Effector memory CD4-positive, alpha-beta T cell (primary cell): ENCODE measurements around the gene ARHGEF1.

Source experiments
- DNase-seq, 3 donors: peaks; one replicate each; pipeline ENCODE4 v3.0.0-alpha.2; 2020
- H3K27ac ChIP-seq: 2 replicates; pipeline ENCODE4 v1.7.0; 2013; ENCODE audit warnings: mild to moderate bottlenecking, low read length, moderate library complexity; ENCODE audit not compliant: insufficient read depth, poor library complexity, severe bottlenecking
- H3K27me3 ChIP-seq: replicated peaks from 2 replicates; pipeline ENCODE4 v1.7.0; 2013; ENCODE audit warnings: mild to moderate bottlenecking, low read length; ENCODE audit not compliant: insufficient read depth, control insufficient read depth, poor library complexity, severe bottlenecking
- H3K36me3 ChIP-seq: 2 replicates; pipeline ENCODE4 v1.7.0; 2013; ENCODE audit warnings: mild to moderate bottlenecking, low read length, moderate library complexity; ENCODE audit not compliant: control insufficient read depth, insufficient read depth
- H3K4me1 ChIP-seq: 2 replicates; pipeline ENCODE4 v1.7.0; 2013; ENCODE audit warnings: low read length, mild to moderate bottlenecking; ENCODE audit not compliant: control insufficient read depth, insufficient read depth, poor library complexity, severe bottlenecking
- H3K4me3 ChIP-seq: 2 replicates; pipeline ENCODE4 v1.7.0; 2013; ENCODE audit warnings: low read length, low read depth, mild to moderate bottlenecking; ENCODE audit not compliant: insufficient read depth, poor library complexity, severe bottlenecking
- H3K9me3 ChIP-seq: 2 replicates; pipeline ENCODE4 v1.7.0; 2013; ENCODE audit warnings: mild to moderate bottlenecking, low read length, moderate library complexity; ENCODE audit not compliant: control insufficient read depth
- total RNA-seq, 3 donors: gene quantifications; one replicate each; lab custom pipeline; 2026; lab: John Stamatoyannopoulos, UW

Gene ARHGEF1, protein sequence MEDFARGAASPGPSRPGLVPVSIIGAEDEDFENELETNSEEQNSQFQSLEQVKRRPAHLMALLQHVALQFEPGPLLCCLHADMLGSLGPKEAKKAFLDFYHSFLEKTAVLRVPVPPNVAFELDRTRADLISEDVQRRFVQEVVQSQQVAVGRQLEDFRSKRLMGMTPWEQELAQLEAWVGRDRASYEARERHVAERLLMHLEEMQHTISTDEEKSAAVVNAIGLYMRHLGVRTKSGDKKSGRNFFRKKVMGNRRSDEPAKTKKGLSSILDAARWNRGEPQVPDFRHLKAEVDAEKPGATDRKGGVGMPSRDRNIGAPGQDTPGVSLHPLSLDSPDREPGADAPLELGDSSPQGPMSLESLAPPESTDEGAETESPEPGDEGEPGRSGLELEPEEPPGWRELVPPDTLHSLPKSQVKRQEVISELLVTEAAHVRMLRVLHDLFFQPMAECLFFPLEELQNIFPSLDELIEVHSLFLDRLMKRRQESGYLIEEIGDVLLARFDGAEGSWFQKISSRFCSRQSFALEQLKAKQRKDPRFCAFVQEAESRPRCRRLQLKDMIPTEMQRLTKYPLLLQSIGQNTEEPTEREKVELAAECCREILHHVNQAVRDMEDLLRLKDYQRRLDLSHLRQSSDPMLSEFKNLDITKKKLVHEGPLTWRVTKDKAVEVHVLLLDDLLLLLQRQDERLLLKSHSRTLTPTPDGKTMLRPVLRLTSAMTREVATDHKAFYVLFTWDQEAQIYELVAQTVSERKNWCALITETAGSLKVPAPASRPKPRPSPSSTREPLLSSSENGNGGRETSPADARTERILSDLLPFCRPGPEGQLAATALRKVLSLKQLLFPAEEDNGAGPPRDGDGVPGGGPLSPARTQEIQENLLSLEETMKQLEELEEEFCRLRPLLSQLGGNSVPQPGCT
- 615 to 802 (median 727) reads per million in 3 donors for total RNA-seq

DNA sequence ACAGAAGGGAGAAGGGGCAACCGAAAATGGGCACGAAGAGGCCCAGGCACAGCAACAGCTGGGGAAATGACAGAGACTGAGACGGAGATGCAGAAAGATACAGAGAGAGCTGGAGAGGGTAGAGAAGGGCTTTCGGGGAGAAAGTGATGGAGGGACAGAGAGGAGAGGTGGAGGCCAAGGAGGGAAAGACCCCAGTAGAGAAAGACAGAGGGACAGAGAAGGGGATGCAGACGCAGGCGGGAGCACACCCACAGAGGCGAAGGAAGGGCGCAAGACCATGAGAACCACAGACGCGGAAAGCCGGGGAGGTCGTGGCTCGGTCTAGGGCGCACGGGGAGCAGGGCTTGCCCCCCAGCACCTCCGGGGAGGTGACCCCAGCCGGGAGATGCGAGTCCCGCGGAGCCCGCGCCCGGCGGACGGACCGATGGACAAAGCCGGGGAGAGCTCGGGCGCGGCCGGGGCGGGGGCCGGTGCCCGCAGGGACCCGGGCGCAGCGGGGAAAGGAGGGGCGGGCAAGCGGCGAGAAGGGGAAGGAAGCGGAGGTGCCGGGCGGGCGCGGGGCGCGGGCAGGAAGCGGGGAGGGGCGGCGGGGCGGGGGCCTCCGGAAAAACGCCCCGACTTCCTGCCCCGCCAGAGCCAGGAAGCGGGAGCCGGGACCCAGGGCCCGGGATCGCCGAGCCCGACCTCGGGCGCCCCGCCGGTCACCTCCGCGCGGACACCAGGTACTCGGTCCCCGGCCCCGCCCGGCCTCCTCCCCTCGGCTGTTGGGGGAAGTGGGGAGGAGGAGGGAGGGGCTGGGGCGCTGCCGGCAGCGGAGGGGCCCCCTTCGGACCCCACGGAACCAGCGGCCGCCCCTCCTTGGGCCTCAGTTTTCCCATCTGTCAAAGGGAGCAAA lies at the start of gene ARHGEF1:
ARHGEF1 (plus strand) TSS at position 617 of the 895 bp plus-strand sequence. CDS start 4,899 bp downstream, outside the sequence.
- Histone ChIP-seq H3K4me1 (peaks cover 77% of the 10 kb centered on the region), H3K27ac (peak within 1 kb of the TSS; percentile 92)
- peak; percentile 32 to 58 (median 43) for DNase-seq

GRCh38 chr19:41837981-41838708 lies 44.8 kb upstream of the ARHGEF1 start:
- H3K4me3 ChIP-seq, result no peak overlapping the region
- peaks cover 8% of the 10 kb centered on the region for H3K27me3 ChIP-seq
- no peak for DNase-seq
- no peaks in the 10 kb centered on the region for H3K36me3 ChIP-seq
- H3K9me3 ChIP-seq, result no peaks in the 10 kb centered on the region
- H3K4me1 ChIP-seq, result no peaks in the 10 kb centered on the region
- no peak overlapping the region for H3K27ac ChIP-seq

More for the DNA sequence above, at the start of gene ARHGEF1:
- H3K9me3 ChIP-seq, result no peaks in the 10 kb centered on the region
- no peaks in the 10 kb centered on the region for H3K27me3 ChIP-seq
- peak within 1 kb of the TSS; percentile 80 for H3K4me3 ChIP-seq
- H3K36me3 ChIP-seq, result no peaks in the 10 kb centered on the region

- H3K27me3 ChIP-seq, result peaks cover 8% of the 10 kb centered on the region
- no peaks in the 10 kb centered on the region for H3K9me3 ChIP-seq
- no peaks in the 10 kb centered on the region for H3K36me3 ChIP-seq
- H3K27ac ChIP-seq, result no peak overlapping the region
- H3K4me1 ChIP-seq, result no peaks in the 10 kb centered on the region
- H3K4me3 ChIP-seq, result no peak overlapping the region
- DNase-seq, result no peak
Measured at GRCh38 chr19:41839211-41839610, 43.8 kb upstream of the ARHGEF1 start.

- Histone ChIP-seq H3K36me3 (no peaks in the 10 kb centered on the region), H3K4me3 (no peak overlapping the region), H3K27ac (no peak overlapping the region), H3K27me3 (no peaks in the 10 kb centered on the region), H3K4me1 (no peaks in the 10 kb centered on the region), H3K9me3 (no peaks in the 10 kb centered on the region)
- DNase-seq, result no peak
Measured at GRCh38 chr19:41843371-41843770, 39.6 kb upstream of the ARHGEF1 start.

DNA sequence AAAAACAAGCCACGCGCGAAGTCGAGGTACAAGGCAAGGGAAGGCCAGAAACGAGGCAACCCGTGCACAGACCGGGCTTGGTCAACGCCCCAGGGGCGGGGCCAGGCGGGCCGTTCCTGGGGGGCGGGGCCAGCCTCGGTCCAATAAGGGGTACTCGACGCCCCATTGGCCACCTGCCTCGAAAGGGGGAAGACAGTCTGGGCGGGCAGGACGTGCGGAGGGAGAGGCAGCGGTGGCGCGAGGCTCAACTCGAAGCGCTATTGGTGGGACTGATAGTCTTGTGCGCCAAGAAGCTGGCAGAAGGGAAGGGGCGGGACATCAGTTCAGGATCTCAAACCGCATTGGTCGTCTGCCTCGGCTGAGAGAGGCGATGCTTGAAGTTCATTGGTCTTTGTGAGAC lies 38.4 kb upstream of the ARHGEF1 start, which contains the start of gene LYPD4:
LYPD4 (minus strand) TSS at position 83 of the 400 bp plus-strand sequence. CDS start 5,398 bp downstream, outside the sequence.
- no peaks in the 10 kb centered on the region for H3K36me3 ChIP-seq
- no peaks in the 10 kb centered on the region for H3K9me3 ChIP-seq
- no peak within 1 kb of the TSS for H3K4me3 ChIP-seq
- no peaks in the 10 kb centered on the region for H3K27me3 ChIP-seq
- H3K27ac ChIP-seq, result no peak within 1 kb of the TSS
- DNase-seq, result no peak
- H3K4me1 ChIP-seq, result no peaks in the 10 kb centered on the region

GRCh38 chr19:41845001-41845050 lies 38.2 kb upstream of the ARHGEF1 start, which contains the start of gene DMRTC2:
TSS of gene DMRTC2 (plus strand) at chr19:41845042. CDS start at chr19:41847429, 2,387 bp downstream.
- no peaks in the 10 kb centered on the region for H3K36me3 ChIP-seq
- no peaks in the 10 kb centered on the region for H3K4me1 ChIP-seq
- no peaks in the 10 kb centered on the region for H3K27me3 ChIP-seq
- H3K4me3 ChIP-seq, result no peak within 1 kb of the TSS
- H3K9me3 ChIP-seq, result no peaks in the 10 kb centered on the region
- no peak within 1 kb of the TSS for H3K27ac ChIP-seq
- no peak for DNase-seq

GRCh38 chr19:41845051-41845590 lies 37.9 kb upstream of the ARHGEF1 start:
- H3K27me3 ChIP-seq, result no peaks in the 10 kb centered on the region
- H3K4me3 ChIP-seq, result no peak overlapping the region
- no peaks in the 10 kb centered on the region for H3K36me3 ChIP-seq
- no peaks in the 10 kb centered on the region for H3K9me3 ChIP-seq
- no peak for DNase-seq
- no peak overlapping the region for H3K27ac ChIP-seq
- no peaks in the 10 kb centered on the region for H3K4me1 ChIP-seq

DNA sequence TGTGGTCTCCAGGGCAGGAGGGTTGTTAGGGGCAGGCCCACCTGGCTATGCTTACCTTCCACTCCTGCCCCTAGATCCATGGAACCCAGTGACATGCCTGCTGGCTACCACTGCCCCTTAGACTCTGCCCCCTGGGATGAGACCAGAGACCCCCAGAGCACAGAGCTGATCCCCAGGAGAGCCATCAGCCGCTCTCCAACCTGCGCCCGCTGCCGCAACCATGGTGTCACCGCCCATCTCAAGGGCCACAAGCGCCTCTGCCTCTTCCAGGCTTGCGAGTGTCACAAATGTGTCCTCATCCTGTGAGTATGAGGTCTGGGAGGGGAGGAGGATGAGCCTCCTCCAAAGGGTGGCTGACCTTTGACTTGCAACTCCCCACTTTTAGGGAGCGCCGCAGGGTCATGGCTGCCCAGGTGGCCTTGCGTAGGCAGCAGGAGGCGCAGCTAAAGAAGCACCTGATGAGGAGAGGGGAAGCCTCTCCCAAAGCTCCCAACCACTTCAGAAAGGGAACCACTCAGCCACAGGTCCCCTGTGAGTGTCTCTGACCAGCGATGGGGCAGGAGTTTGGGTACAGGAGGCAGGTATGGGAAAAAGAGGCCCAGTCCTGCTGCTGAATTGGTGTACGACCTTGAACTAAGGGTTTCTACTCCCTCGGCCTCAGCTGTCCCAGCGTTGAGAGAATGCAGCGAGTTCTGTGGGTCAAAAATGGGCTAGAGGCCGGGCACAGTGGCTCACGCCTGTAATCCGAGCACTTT lies 35.5 kb upstream of the ARHGEF1 start:
- H3K9me3 ChIP-seq, result no peaks in the 10 kb centered on the region
- no peak overlapping the region for H3K4me3 ChIP-seq
- no peak for DNase-seq
- H3K36me3 ChIP-seq, result no peaks in the 10 kb centered on the region
- H3K27ac ChIP-seq, result no peak overlapping the region
- no peaks in the 10 kb centered on the region for H3K27me3 ChIP-seq
- H3K4me1 ChIP-seq, result no peaks in the 10 kb centered on the region
